Activated naive CD4-positive, alpha-beta T cell treated with anti-CD3 and anti-CD28 coated beads, Interleukin-2, amount 50 U/mL, for 24 hours (primary cell): Measurements from ENCODE around the gene PTPRA.
A peak's percentile ranks its signal among the peaks of the same experiment; 100 is the strongest.
"Not testable (repeated sequence)": the region's sequence is repeated elsewhere in the genome, so short reads cannot be mapped to it uniquely, and the experiment has no call there.

Source experiments
- H3K27ac Mint-ChIP-seq: one replicate; pipeline ENCODE4 v1.8.0; 2021; ENCODE audit warnings: mild to moderate bottlenecking, mixed read lengths
- H3K27me3 Mint-ChIP-seq: one replicate; pipeline ENCODE4 v1.8.0; 2021; ENCODE audit warnings: mixed read lengths
- H3K36me3 Mint-ChIP-seq: one replicate; pipeline ENCODE4 v1.8.0; 2021; ENCODE audit warnings: mixed read lengths
- H3K4me1 Mint-ChIP-seq: one replicate; pipeline ENCODE4 v1.8.0; 2021; ENCODE audit warnings: mixed read lengths
- H3K4me3 Mint-ChIP-seq: one replicate; pipeline ENCODE4 v1.8.0; 2021; ENCODE audit warnings: mild to moderate bottlenecking, mixed read lengths
- H3K9me3 Mint-ChIP-seq: one replicate; pipeline ENCODE4 v1.8.0; 2021; ENCODE audit warnings: mixed read lengths

Gene PTPRA

GRCh38 chr20:3071610-3072529, 198.6 kb downstream of the PTPRA start, which contains the start of gene OXT:
Gene OXT (plus strand): TSS chr20:3071620. CDS start chr20:3071656, 36 bp downstream.
- Mint-ChIP-seq H3K36me3 (no peaks in the 10 kb centered on the region), H3K27ac (peak within 1 kb of the TSS; percentile 89), H3K4me3 (peak within 1 kb of the TSS; percentile 89), H3K27me3 (no peaks in the 10 kb centered on the region), H3K9me3 (no peaks in the 10 kb centered on the region), H3K4me1 (peaks cover 26% of the 10 kb centered on the region)

GRCh38 chr20:3072530-3073250, 199.4 kb downstream of the PTPRA start:
- peak overlapping the region; percentile 89 for H3K4me3 Mint-ChIP-seq
- H3K36me3 Mint-ChIP-seq = no peaks in the 10 kb centered on the region
- no peaks in the 10 kb centered on the region for H3K27me3 Mint-ChIP-seq
- peak overlapping the region; percentile 62 for H3K27ac Mint-ChIP-seq
- H3K9me3 Mint-ChIP-seq = no peaks in the 10 kb centered on the region
- peaks cover 33% of the 10 kb centered on the region for H3K4me1 Mint-ChIP-seq

- not testable (repeated sequence) for H3K36me3 Mint-ChIP-seq, H3K27ac Mint-ChIP-seq, H3K27me3 Mint-ChIP-seq, H3K9me3 Mint-ChIP-seq
- Mint-ChIP-seq H3K4me1 (peaks cover 36% of the 10 kb centered on the region), H3K4me3 (peak overlapping the region; percentile 44)
Measured at GRCh38 chr20:3073251-3073643, 200.0 kb downstream of the PTPRA start.

GRCh38 chr20:3074812-3075211, 201.5 kb downstream of the PTPRA start:
- Mint-ChIP-seq H3K9me3 (no peaks in the 10 kb centered on the region), H3K27me3 (no peaks in the 10 kb centered on the region), H3K36me3 (no peaks in the 10 kb centered on the region), H3K4me1 (peaks cover 31% of the 10 kb centered on the region), H3K4me3 (no peak overlapping the region), H3K27ac (no peak overlapping the region)

GRCh38 chr20:3075315-3075714, 202.0 kb downstream of the PTPRA start:
- H3K36me3 Mint-ChIP-seq, H3K4me3 Mint-ChIP-seq, H3K27me3 Mint-ChIP-seq, H3K9me3 Mint-ChIP-seq, H3K27ac Mint-ChIP-seq: not testable (repeated sequence)
- H3K4me1 Mint-ChIP-seq = peaks cover 31% of the 10 kb centered on the region

GRCh38 chr20:3077618-3078134, 204.4 kb downstream of the PTPRA start:
- Mint-ChIP-seq H3K27me3 (peaks cover 10% of the 10 kb centered on the region), H3K9me3 (no peaks in the 10 kb centered on the region), H3K4me3 (peak overlapping the region; percentile 55), H3K4me1 (peaks cover 14% of the 10 kb centered on the region), H3K27ac (peak overlapping the region; percentile 80), H3K36me3 (no peaks in the 10 kb centered on the region)

- no peak overlapping the region for H3K4me3 Mint-ChIP-seq
- peaks cover 14% of the 10 kb centered on the region for H3K27me3 Mint-ChIP-seq
- no peaks in the 10 kb centered on the region for H3K36me3 Mint-ChIP-seq
Measured at GRCh38 chr20:3080939-3081388, 207.7 kb downstream of the PTPRA start.

GRCh38 chr20:3081641-3082040, 208.4 kb downstream of the PTPRA start:
- Mint-ChIP-seq H3K27me3 (peaks cover 14% of the 10 kb centered on the region), H3K36me3 (no peaks in the 10 kb centered on the region)

More at GRCh38 chr20:3080939-3081388, 207.7 kb downstream of the PTPRA start:
- Mint-ChIP-seq H3K27ac (no peak overlapping the region), H3K4me1 (peaks cover 17% of the 10 kb centered on the region), H3K9me3 (no peaks in the 10 kb centered on the region)

GRCh38 chr20:3082306-3082951, 209.1 kb downstream of the PTPRA start:
- Mint-ChIP-seq H3K27ac (no peak overlapping the region), H3K4me1 (peaks cover 9% of the 10 kb centered on the region), H3K9me3 (no peaks in the 10 kb centered on the region), H3K4me3 (peak overlapping the region; percentile 23), H3K27me3 (peaks cover 14% of the 10 kb centered on the region), H3K36me3 (no peaks in the 10 kb centered on the region)

More at GRCh38 chr20:3081641-3082040, 208.4 kb downstream of the PTPRA start:
- H3K9me3 Mint-ChIP-seq = no peaks in the 10 kb centered on the region
- H3K4me1 Mint-ChIP-seq = peaks cover 16% of the 10 kb centered on the region
- H3K4me3 Mint-ChIP-seq = peak overlapping the region; percentile 23
- no peak overlapping the region for H3K27ac Mint-ChIP-seq

- Mint-ChIP-seq H3K27ac (no peak overlapping the region), H3K4me1 (peaks cover 3% of the 10 kb centered on the region), H3K36me3 (no peaks in the 10 kb centered on the region), H3K27me3 (peaks cover 14% of the 10 kb centered on the region), H3K9me3 (no peaks in the 10 kb centered on the region), H3K4me3 (peak overlapping the region; percentile 64)
Measured at GRCh38 chr20:3082955-3083952, 210.0 kb downstream of the PTPRA start.

- no peaks in the 10 kb centered on the region for H3K36me3 Mint-ChIP-seq
- H3K27ac Mint-ChIP-seq = peak within 1 kb of the TSS; percentile 79
- H3K4me3 Mint-ChIP-seq = peak within 1 kb of the TSS; percentile 64
- no peaks in the 10 kb centered on the region for H3K9me3 Mint-ChIP-seq
- peaks cover 14% of the 10 kb centered on the region for H3K27me3 Mint-ChIP-seq
- peaks cover 3% of the 10 kb centered on the region for H3K4me1 Mint-ChIP-seq
Measured at GRCh38 chr20:3084283-3084985, 211.2 kb downstream of the PTPRA start, which contains the start of gene AVP. Gene AVP (minus strand): TSS chr20:3084724. CDS start chr20:3084674, 50 bp downstream.

- peak overlapping the region; percentile 59 for H3K27ac Mint-ChIP-seq
- H3K27me3 Mint-ChIP-seq = peaks cover 13% of the 10 kb centered on the region
Measured at GRCh38 chr20:3084986-3085360, 211.7 kb downstream of the PTPRA start.

GRCh38 chr20:3085571-3086072, 212.3 kb downstream of the PTPRA start:
- Mint-ChIP-seq H3K4me1 (peaks cover 15% of the 10 kb centered on the region), H3K9me3 (no peaks in the 10 kb centered on the region), H3K4me3 (no peak overlapping the region), H3K27me3 (peaks cover 13% of the 10 kb centered on the region), H3K27ac (no peak overlapping the region), H3K36me3 (no peaks in the 10 kb centered on the region)

More at GRCh38 chr20:3084986-3085360, 211.7 kb downstream of the PTPRA start:
- Mint-ChIP-seq H3K4me1 (peaks cover 8% of the 10 kb centered on the region), H3K4me3 (no peak overlapping the region), H3K9me3 (no peaks in the 10 kb centered on the region), H3K36me3 (no peaks in the 10 kb centered on the region)
